Glomerular endothelial cell (primary cell): Measurements from ENCODE around the gene KISS1. TPM values are rescaled to one million over a fixed set of nuclear protein-coding genes. Genes with fewer than 3 reads are reported as not detected.

Source experiments
- DNase-seq: peaks from one replicate; pipeline ENCODE4 v3.0.0-alpha.2; 2011; ENCODE audit warnings: low read depth, low spot score; ENCODE audit errors: extremely low read depth
- total RNA-seq: library from RNA; depleted of rRNA; stranded (reverse); fragments of >200 nt; gene quantifications from 2 replicates; pipeline ENCODE4 v1.2.3, GENCODE V29; 2015

KISS1 gene
- total RNA-seq, 1 donor from 2014 or later: not detected

GRCh38 chr1:204162494-204163074 lies 33.7 kb downstream of the KISS1 start:
- no peak for DNase-seq

GRCh38 chr1:204161609-204162493 lies 34.4 kb downstream of the KISS1 start:
- DNase-seq: no peak

- DNase-seq: no peak
Observed at GRCh38 chr1:204157962-204158361, 38.3 kb downstream of the KISS1 start.

GRCh38 chr1:204155881-204156280 lies 40.4 kb downstream of the KISS1 start:
- DNase-seq: no peak

- DNase-seq: no peak
Observed at GRCh38 chr1:204154568-204155255, 41.6 kb downstream of the KISS1 start.

- DNase-seq: no peak
Observed at GRCh38 chr1:204153667-204154066, 42.6 kb downstream of the KISS1 start.

- no peak for DNase-seq
Observed at GRCh38 chr1:204152310-204153044, 43.8 kb downstream of the KISS1 start.

- no peak for DNase-seq
Observed at GRCh38 chr1:204151552-204152309, 44.6 kb downstream of the KISS1 start, which contains the start of gene ETNK2. Gene ETNK2 (minus strand): TSS chr1:204152044. CDS start chr1:204151852, 192 bp downstream.

- DNase-seq: no peak
Observed at GRCh38 chr1:204150702-204151551, 45.4 kb downstream of the KISS1 start.

GRCh38 chr1:204149635-204150565 lies 46.4 kb downstream of the KISS1 start:
- no peak for DNase-seq

GRCh38 chr1:204149107-204149506 lies 47.2 kb downstream of the KISS1 start:
- DNase-seq: no peak

- no peak for DNase-seq
Observed at GRCh38 chr1:204147406-204148383, 48.6 kb downstream of the KISS1 start.

- DNase-seq: no peak
Observed at GRCh38 chr1:204146965-204147364, 49.3 kb downstream of the KISS1 start.

GRCh38 chr1:204146309-204146708 lies 50.0 kb downstream of the KISS1 start:
- DNase-seq: no peak

- no peak for DNase-seq
Observed at GRCh38 chr1:204145033-204145504, 51.2 kb downstream of the KISS1 start.

GRCh38 chr1:204143276-204144041 lies 52.8 kb downstream of the KISS1 start:
- no peak for DNase-seq
